HG02884 (cell line): ENCODE results near the gene NADSYN1.

Experiments
- ATAC-seq: cut with Tn5 transposase; IDR thresholded peaks from one replicate; pipeline ENCODE4 v1.9.1; 2021; ENCODE audit warnings: mild to moderate bottlenecking, moderate library complexity; ENCODE audit not compliant: unreplicated experiment

Gene NADSYN1

GRCh38 chr11:71489311-71490043 is 36.5 kb downstream of the NADSYN1 start:
- ATAC-seq, result no peak

- ATAC-seq, result no peak
Measured at GRCh38 chr11:71490044-71490730, 37.2 kb downstream of the NADSYN1 start.

GRCh38 chr11:71490731-71491390 is 37.9 kb downstream of the NADSYN1 start:
- no peak for ATAC-seq

DNA sequence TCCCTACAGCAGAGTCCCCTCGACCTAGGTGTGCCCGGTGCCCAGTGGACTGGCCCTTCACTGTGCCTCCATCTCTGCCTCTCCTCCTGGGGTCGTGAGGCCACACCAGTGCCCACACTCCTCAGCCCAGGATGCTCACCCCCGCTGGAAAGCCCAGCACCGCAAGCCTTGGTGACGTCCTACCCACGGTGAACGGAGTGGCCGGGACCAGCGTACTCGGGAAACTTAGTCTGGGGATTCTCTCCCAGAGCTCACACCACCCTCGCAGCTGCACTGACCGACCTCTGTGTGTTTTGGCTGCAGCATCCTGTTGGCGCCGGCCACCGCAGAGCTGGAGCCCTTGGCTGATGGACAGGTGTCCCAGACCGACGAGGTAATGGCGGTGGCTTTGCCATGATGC is 38.5 kb downstream of the NADSYN1 start:
- no peak for ATAC-seq

DNA sequence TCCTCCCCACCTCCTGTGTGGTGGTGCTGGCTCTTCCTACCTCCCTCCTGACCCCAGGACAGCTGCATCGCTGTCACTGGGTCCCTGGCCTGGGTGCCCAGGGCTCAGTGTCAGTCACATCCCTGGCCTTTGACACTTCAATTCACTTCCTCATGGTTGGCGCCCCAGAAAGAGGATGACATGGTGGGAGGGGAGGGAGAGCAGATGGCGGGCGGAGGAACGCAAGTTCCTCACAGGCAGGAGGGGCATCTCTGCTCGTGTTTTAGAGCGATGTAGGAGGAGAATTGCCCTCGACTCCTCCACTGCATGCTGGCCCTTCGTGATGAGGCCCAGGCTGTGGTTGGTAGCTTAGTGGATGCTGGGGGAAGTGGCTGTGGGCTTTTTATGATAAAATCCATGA is 38.9 kb downstream of the NADSYN1 start:
- no peak for ATAC-seq

GRCh38 chr11:71495286-71496230 is 42.6 kb downstream of the NADSYN1 start:
- ATAC-seq, result no peak

DNA sequence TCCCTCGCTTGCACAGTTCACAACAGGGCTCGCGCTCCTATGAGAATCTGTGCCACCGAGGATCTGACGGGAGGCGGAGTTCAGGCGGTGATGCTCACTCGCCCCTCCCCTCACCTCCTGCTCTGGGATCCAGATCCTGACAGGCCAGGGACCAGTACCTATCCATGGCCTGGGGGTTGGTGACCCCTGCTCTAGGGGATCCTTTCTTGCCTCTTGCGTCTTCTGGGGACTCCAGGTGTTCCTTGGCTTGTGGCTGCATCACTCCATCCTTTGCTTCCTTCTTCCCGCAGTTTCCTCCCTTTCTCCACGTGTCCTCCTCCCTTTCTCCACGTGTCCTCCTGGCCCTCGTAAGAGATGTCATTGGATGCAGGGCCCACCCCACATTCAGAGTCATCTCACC is 43.4 kb downstream of the NADSYN1 start:
- ATAC-seq, result no peak

DNA sequence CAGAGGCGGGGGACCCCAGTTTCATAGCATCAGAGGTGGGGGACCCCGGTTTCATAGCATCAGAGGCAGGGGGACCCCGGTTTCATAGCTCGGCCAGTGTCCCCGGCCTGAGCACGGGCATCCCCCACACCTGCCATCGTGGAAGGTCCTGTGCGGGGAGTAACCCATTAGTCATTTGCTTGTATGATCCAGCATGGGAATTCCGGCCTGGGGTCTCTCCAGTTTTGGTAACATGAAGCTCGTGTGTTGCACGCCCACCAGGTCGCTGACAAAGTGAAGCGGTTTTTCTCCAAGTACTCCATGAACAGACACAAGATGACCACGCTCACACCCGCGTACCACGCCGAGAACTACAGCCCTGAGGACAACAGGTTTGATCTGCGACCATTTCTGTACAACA is 45.1 kb downstream of the NADSYN1 start:
- ATAC-seq, result no peak

- ATAC-seq, result no peak
Measured at GRCh38 chr11:71499125-71499524, 46.1 kb downstream of the NADSYN1 start.

DNA sequence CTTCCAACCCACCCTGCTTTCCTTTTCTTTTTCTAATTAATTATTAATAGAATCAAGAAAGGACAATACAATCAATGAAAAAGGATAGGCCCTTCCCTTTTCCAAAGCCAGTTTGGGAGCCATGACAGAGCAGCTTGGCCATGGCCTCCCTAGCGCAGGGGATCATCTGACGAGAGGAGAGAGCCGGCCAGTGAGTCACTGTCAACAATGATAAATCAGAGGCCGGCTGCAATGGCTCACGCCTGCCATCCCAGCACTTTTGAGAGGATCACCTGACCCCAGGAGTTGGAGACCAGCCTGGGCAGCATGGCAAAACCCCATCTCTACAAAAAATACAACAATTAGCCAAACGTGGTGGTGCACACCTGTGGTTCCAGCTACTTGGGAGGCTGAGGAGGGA is 46.5 kb downstream of the NADSYN1 start:
- ATAC-seq, result no peak

DNA sequence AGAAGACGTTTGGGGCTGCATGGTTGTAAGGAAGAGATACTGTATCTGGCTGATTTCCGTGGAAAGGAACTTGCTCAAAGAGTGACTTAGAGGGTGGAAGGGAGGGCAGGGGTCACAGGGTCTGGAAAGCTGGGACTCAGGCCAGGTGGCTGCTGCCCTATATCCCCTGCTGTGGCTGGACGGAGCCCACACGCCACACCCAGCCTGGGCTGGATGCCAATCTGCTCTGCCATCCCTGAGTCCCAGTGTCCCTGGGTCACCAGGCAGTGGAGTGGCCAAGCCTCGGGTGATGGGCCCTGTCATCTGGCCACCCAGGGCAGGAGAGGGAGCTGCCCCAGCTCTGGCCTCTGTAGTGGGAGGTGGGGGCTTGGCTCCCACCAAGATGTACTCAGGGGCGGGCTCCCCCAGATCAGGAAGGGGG is 47.6 kb downstream of the NADSYN1 start:
- no peak for ATAC-seq

GRCh38 chr11:71501071-71501985 is 48.3 kb downstream of the NADSYN1 start:
- ATAC-seq, result no peak

DNA sequence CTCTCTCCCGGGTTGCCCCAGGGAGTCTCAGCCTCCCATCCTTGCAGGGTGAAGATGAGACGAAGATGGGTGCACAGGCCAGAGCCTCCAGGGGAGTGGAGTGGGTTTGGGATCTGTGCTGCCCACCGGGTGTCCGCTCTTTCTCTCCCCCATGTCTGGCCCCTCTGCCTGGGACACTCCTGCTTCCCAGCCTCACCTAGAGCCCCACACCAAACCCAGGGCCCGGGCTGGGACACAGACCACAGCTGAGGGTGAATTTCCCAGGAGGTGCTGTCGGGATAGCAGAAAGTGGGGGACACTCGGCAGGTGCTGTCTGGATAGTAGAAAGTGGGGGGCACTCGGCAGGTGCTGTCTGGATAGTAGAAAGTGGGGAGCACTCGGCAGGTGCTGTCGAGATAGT is 49.0 kb downstream of the NADSYN1 start:
- no peak for ATAC-seq

- ATAC-seq, result no peak
Measured at GRCh38 chr11:71502871-71503435, 50.0 kb downstream of the NADSYN1 start.

- ATAC-seq, result no peak
Measured at GRCh38 chr11:71504531-71504930, 51.5 kb downstream of the NADSYN1 start.

- ATAC-seq, result no peak
Measured at GRCh38 chr11:71505001-71505400, 52.0 kb downstream of the NADSYN1 start.

- ATAC-seq, result no peak
Measured at GRCh38 chr11:71505781-71506180, 52.8 kb downstream of the NADSYN1 start.

DNA sequence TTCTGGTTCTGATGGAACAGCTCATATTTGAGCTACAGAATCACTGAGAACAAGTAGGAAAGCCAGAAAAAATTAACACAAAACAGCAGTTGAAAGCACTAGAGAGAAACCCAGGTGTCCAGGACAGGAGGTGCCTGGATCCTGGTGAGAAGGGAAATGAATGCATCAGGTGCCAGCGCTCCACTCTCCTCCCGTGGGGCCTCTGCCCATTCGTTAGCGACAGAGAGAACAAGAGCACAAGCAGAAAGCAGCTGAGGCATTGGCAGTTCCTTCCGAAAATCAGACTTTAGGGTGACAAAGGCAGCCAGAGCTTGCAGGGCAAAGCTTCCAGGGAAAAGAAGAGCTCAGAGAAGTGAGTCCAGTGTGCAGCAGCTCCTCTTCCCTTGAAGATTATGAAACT is 54.1 kb downstream of the NADSYN1 start:
- ATAC-seq, result no peak
